K562 (cell line): ENCODE results near the gene BAZ2A.

ENCODE experiments used
- CREB1 ChIP-seq, 2 experiments: sonication (generic) in 1 of 2; formaldehyde crosslinking in 1 of 2; IDR thresholded peaks; 2 replicates each; pipeline versions ENCODE4 v1.6.1 to v1.8.0; 2012 to 2022; ENCODE audit warnings: inconsistent platforms in 1 of 2, mild to moderate bottlenecking in 1 of 2, missing genetic modification reagents in 1 of 2, moderate library complexity in 1 of 2
- CTCF ChIP-seq, 3 experiments: IDR thresholded peaks in 2 of 3; conservative IDR thresholded peaks in 1 of 3; 2 replicates each; pipeline ENCODE4 v1.5.1; 2011 to 2012; ENCODE audit warnings: low read length in 3 of 3, mild to moderate bottlenecking in 3 of 3, control low read depth in 2 of 3, improper control_type of control experiment in 1 of 3, inconsistent platforms in 1 of 3, low read depth in 1 of 3, mixed read lengths in 1 of 3, moderate library complexity in 1 of 3; ENCODE audit not compliant: insufficient read depth in 2 of 3
- EZH2 ChIP-seq: IDR thresholded peaks from 2 replicates; pipeline ENCODE4 v1.6.1; 2012; ENCODE audit warnings: low read depth, mild to moderate bottlenecking, inconsistent platforms, low read length, borderline replicate concordance
- HDAC2 ChIP-seq: fragments of 450-650 bp; IDR thresholded peaks from 2 replicates; pipeline ENCODE4 v1.6.1; 2016; ENCODE audit warnings: mild to moderate bottlenecking
- LARP7 ChIP-seq: fragments of 450-650 bp; IDR thresholded peaks from 2 replicates; pipeline ENCODE4 v1.6.1; 2016
- TAF1 ChIP-seq: IDR thresholded peaks from 2 replicates; pipeline ENCODE4 v1.6.1; 2011; ENCODE audit warnings: mild to moderate bottlenecking, low read length, moderate library complexity; ENCODE audit not compliant: insufficient read depth, control insufficient read depth, severe bottlenecking; ENCODE audit errors: extremely low read depth
- TCF7L2 ChIP-seq: fragments of 150-350 bp; IDR thresholded peaks from 2 replicates; pipeline ENCODE4 v1.6.1; 2016; ENCODE audit warnings: low read depth, mild to moderate bottlenecking, low read length, moderate library complexity
- TEAD1 ChIP-seq, 2 experiments: fragments of 450-650 bp in 1 of 2; sonication (generic) in 1 of 2; formaldehyde crosslinking; IDR thresholded peaks; 2 replicates each; pipeline versions ENCODE4 v1.4.0 to v1.8.0; 2020 to 2022; ENCODE audit warnings: mild to moderate bottlenecking in 2 of 2, missing genetic modification reagents in 1 of 2
- ZNF316 ChIP-seq: fragments of 450-650 bp; IDR thresholded peaks from 2 replicates; pipeline ENCODE4 v1.6.1; 2016
- ZNF384 ChIP-seq: IDR thresholded peaks from 2 replicates; pipeline ENCODE4 v1.6.1; 2012; ENCODE audit warnings: low read depth, low read length, improper control_type of control experiment
- ZNF77 ChIP-seq: fragments of 250-450 bp; sonication (Bioruptor Pico); IDR thresholded peaks from 2 replicates; pipeline ENCODE4 v1.5.0; 2020

DNA sequence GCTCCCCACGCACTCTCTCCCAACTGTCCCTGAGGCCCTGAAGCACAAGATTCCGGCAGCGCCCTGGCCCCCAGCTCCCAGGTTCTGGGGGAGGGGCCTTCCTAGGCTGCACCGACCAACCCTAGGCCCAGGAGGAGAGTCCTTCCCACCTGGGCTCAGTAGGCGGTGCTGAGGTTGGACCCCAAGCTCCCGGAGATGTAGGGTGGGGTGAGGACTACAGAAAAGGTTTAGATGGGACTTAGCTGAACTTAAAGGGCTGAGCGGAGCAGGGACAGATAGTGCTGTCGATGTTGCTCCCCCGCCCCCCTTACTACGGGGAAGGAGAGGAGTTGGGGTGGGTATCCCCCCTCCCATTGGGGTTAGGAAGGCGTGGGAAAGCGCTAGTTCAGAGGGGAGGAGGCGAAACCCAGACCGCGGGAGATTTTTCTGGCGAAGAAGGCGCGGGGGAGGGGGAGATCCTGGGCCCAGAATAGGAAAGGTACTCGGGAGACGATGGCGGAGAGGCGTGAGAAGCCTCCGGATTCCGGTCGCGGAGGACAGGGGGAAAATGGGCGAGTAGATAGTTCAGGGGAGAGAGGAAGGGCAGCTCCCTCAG is 4.2 kb upstream of the BAZ2A start:
- TF ChIP-seq CREB1 (IDR thresholded peaks at IDR 0.05) (no peak), CREB1 (CRISPR knock-in tag; IDR thresholded peaks at IDR 0.05) (peak; percentile 57; the same call in 1 of the 2 replicates), ZNF384 (no peak), EZH2 (no peak), TAF1 (no peak), CTCF (IDR thresholded peaks at IDR 0.05 in 2 of 3, conservative IDR thresholded peaks at IDR 0.05 in 1 of 3; ENCODE audit: insufficient read depth in 2 of 3, low read depth in 1 of 3, low read length in 3 of 3) (no peak), TCF7L2 (no peak), LARP7 (no peak), ZNF77 (CRISPR knock-in tag) (no peak), ZNF316 (no peak), TEAD1 (CRISPR knock-in tag; IDR thresholded peaks at IDR 0.05) (no peak), HDAC2 (no peak; the same call in 1 of the 2 replicates)
